ENCODE results near the gene AKT1. TPM values are rescaled to one million over a fixed set of nuclear protein-coding genes. Genes with fewer than 3 reads are reported as not detected.

The AKT1 gene
- total RNA-seq, 1 experiment from 2014 or later: 83.3 TPM

DNA sequence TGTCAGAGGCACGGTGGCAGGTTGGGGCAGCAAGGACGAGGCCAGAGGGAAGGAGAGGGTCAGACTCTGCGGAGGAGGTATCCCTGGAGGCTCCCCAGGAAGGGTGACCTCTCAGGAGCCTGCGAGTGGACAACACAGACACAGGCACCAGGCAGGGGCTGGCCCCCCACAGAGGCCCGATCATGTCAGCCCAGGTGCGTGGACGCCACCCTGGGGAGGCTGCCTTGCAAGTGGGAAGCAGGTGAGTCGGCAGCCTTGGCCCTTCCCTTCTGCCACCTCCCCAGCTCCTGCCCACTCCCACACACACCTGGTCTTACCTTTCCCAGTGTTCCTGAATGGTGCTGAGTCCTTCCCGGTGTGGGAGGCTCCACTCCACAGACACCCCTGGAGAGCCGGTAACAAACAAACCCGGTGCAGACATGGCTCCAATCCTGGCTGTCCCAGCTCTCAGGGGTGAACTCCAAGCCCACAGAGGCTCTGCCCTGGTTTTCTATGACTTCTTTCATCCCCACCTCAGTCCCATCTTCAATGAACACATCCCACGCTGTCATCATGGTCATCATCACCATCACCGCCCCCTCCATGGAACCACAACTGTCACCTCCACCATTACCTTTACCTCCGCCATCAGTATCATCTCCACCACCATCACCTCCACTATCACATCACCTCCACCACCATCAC lies 10.5 kb upstream of the AKT1 start:
- CTCF ChIA-PET: no interaction called here
- Mint-ChIP-seq H3K27me3 (ENCODE audit: insufficient read depth, unreplicated experiment) (no peaks in the 10 kb centered on the region), H3K27ac (ENCODE audit: low read depth, unreplicated experiment) (no peak overlapping the region), H3K4me1 (ENCODE audit: insufficient read depth, unreplicated experiment) (no peaks in the 10 kb centered on the region), H3K36me3 (ENCODE audit: insufficient read depth, unreplicated experiment) (no peaks in the 10 kb centered on the region), H3K9me3 (ENCODE audit: unreplicated experiment) (peaks cover 8% of the 10 kb centered on the region), H3K4me3 (ENCODE audit: unreplicated experiment) (no peak overlapping the region)
- intact Hi-C loops (cut with micrococcal nuclease): no loop called here
- no peak for DNase-seq (ENCODE audit: unreplicated experiment)
- POLR2A ChIA-PET: no interaction called here
- no TSS peak for BruUV-seq (replicated peaks)
- TF ChIP-seq, protein P1, sequence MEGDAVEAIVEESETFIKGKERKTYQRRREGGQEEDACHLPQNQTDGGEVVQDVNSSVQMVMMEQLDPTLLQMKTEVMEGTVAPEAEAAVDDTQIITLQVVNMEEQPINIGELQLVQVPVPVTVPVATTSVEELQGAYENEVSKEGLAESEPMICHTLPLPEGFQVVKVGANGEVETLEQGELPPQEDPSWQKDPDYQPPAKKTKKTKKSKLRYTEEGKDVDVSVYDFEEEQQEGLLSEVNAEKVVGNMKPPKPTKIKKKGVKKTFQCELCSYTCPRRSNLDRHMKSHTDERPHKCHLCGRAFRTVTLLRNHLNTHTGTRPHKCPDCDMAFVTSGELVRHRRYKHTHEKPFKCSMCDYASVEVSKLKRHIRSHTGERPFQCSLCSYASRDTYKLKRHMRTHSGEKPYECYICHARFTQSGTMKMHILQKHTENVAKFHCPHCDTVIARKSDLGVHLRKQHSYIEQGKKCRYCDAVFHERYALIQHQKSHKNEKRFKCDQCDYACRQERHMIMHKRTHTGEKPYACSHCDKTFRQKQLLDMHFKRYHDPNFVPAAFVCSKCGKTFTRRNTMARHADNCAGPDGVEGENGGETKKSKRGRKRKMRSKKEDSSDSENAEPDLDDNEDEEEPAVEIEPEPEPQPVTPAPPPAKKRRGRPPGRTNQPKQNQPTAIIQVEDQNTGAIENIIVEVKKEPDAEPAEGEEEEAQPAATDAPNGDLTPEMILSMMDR (IDR thresholded peaks at IDR 0.05; ENCODE audit: unreplicated experiment): no peak

GRCh38 chr14:104805326-104805678 lies 9.8 kb upstream of the AKT1 start:
- intact Hi-C loops (cut with micrococcal nuclease): no loop called here
- TF ChIP-seq, protein P1 (IDR thresholded peaks at IDR 0.05; ENCODE audit: unreplicated experiment): no peak
- no TSS peak for BruUV-seq (replicated peaks)
- H3K9me3 Mint-ChIP-seq (ENCODE audit: unreplicated experiment): peaks cover 8% of the 10 kb centered on the region
- H3K4me3 Mint-ChIP-seq (ENCODE audit: unreplicated experiment): no peak overlapping the region
- DNase-seq (ENCODE audit: unreplicated experiment): peak; percentile 78
- no peaks in the 10 kb centered on the region for H3K36me3 Mint-ChIP-seq (ENCODE audit: insufficient read depth, unreplicated experiment)
- POLR2A ChIA-PET: interaction anchor here (0.5 kb wide), 1 partner anchor 14 kb away, joined by 3 read pairs; no protein-coding TSS in a partner anchor
- CTCF ChIA-PET: no interaction called here
- no peak overlapping the region for H3K27ac Mint-ChIP-seq (ENCODE audit: low read depth, unreplicated experiment)
- no peaks in the 10 kb centered on the region for H3K4me1 Mint-ChIP-seq (ENCODE audit: insufficient read depth, unreplicated experiment)
- H3K27me3 Mint-ChIP-seq (ENCODE audit: insufficient read depth, unreplicated experiment): no peaks in the 10 kb centered on the region

DNA sequence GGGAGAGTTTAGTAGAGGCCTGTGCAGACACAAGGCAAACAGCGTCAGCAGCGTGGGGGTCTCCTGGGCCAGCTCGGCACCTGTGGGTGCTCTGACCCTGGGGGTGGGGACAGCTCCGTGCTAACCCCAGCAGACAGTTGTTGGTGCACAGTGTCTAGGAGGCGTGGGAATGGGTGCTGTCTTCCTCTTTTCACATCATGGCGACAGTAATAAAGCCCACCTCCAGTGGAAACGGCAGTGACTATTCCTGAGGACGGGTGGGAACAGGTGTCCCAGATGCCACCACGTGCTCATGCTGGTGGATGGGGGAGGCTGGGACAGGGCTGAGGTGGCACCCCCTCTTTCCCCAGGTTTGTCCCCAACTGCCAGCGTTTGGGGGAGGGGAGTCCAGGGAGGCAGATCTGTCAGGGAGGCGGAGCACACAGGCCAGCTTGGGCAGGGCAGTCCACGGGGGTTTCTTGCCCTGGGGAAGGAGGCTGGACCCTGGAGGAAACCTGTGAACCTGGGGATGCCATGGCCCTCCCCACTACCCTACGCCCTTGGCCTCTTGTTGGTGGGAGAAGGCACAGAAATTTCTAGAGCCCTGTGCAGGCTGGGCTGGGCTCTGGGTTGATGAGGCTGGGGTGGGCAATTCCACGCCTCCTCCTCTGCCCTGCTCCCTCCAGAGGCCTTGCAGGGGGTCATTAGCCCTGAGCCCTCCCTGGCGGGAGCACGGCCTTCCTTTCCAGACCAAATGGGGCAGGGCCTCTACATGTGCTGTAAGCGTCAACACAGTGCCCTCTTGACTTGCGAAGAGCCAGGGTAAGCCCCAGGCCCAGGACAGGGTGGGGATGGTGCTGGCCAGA lies 9.2 kb upstream of the AKT1 start:
- H3K27me3 Mint-ChIP-seq (ENCODE audit: insufficient read depth, unreplicated experiment): no peaks in the 10 kb centered on the region
- ChIA-PET POLR2A (interaction anchor here (0.5 kb wide), 1 partner anchor 14 kb away, joined by 3 read pairs; no protein-coding TSS in a partner anchor), CTCF (interaction anchor here (0.5 to 1.1 kb wide), 2 partner anchors 36 to 1181 kb away, joined by 3 to 6 read pairs; no protein-coding TSS in a partner anchor)
- DNase-seq (ENCODE audit: unreplicated experiment): no peak
- BruUV-seq (replicated peaks): no TSS peak
- intact Hi-C loops (cut with micrococcal nuclease): no loop called here
- H3K36me3 Mint-ChIP-seq (ENCODE audit: insufficient read depth, unreplicated experiment): no peaks in the 10 kb centered on the region
- H3K4me1 Mint-ChIP-seq (ENCODE audit: insufficient read depth, unreplicated experiment): no peaks in the 10 kb centered on the region
- TF ChIP-seq, protein P1 (IDR thresholded peaks at IDR 0.05; ENCODE audit: unreplicated experiment): no peak
- peaks cover 8% of the 10 kb centered on the region for H3K9me3 Mint-ChIP-seq (ENCODE audit: unreplicated experiment)
- no peak overlapping the region for H3K4me3 Mint-ChIP-seq (ENCODE audit: unreplicated experiment)
- no peak overlapping the region for H3K27ac Mint-ChIP-seq (ENCODE audit: low read depth, unreplicated experiment)

DNA sequence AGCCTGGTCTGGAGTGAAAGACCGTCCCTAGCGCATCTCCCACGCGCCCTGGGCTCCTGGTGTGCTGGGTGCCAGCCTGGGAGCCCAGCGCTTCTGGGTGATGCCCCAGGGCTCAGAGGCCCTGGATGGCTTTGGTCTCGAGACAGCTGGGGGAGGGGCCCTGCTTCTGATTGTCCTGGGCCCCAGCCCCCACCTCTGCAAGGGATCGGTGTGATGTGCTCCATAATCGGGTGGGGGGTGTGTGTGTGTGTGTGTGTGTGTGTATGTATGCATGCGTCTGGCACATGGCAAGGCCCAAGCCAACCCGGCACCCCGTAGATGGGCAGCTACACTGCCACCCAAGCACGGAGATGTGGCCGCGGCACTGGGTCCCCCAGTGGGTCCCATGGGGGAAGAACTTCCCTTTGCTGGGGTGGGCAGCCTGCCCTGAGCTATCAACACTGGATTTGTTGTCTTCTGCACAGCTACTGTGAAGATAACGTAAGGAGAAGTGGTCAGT lies 8.4 kb upstream of the AKT1 start:
- no peaks in the 10 kb centered on the region for H3K36me3 Mint-ChIP-seq (ENCODE audit: insufficient read depth, unreplicated experiment)
- no peaks in the 10 kb centered on the region for H3K4me1 Mint-ChIP-seq (ENCODE audit: insufficient read depth, unreplicated experiment)
- no peaks in the 10 kb centered on the region for H3K27me3 Mint-ChIP-seq (ENCODE audit: insufficient read depth, unreplicated experiment)
- intact Hi-C loops (cut with micrococcal nuclease): no loop called here
- CTCF ChIA-PET: interaction anchor here (0.5 to 1.1 kb wide), 2 partner anchors 36 to 1181 kb away, joined by 3 to 6 read pairs; no protein-coding TSS in a partner anchor
- POLR2A ChIA-PET: no interaction called here
- H3K4me3 Mint-ChIP-seq (ENCODE audit: unreplicated experiment): no peak overlapping the region
- no peak overlapping the region for H3K27ac Mint-ChIP-seq (ENCODE audit: low read depth, unreplicated experiment)
- peaks cover 8% of the 10 kb centered on the region for H3K9me3 Mint-ChIP-seq (ENCODE audit: unreplicated experiment)
- TF ChIP-seq, protein P1 (IDR thresholded peaks at IDR 0.05; ENCODE audit: unreplicated experiment): no peak
- BruUV-seq (replicated peaks): no TSS peak
- DNase-seq (ENCODE audit: unreplicated experiment): no peak

Measured in MCF 10A (cell line).